Fibroblast of mammary gland (primary cell): ENCODE results near the gene MAN2B1.

Experiments
- DNase-seq: peaks from one replicate; pipeline ENCODE4 v3.0.0-alpha.2; 2010; ENCODE audit warnings: low read depth
- H3K4me3 ChIP-seq: 2 replicates; pipeline ENCODE4 v1.5.1; 2011; ENCODE audit warnings: low read depth, mild to moderate bottlenecking, low read length, moderate library complexity; ENCODE audit not compliant: control insufficient read depth
- CTCF ChIP-seq: conservative IDR thresholded peaks from 2 replicates; pipeline ENCODE4 v1.5.1; 2011; ENCODE audit warnings: low read depth, low read length, inconsistent platforms; ENCODE audit not compliant: control insufficient read depth, insufficient read depth

MAN2B1 gene

GRCh38 chr19:12676928-12677327, 10.4 kb upstream of the MAN2B1 start:
- TF ChIP-seq CTCF = no peak
- DNase-seq = no peak
- H3K4me3 ChIP-seq = no peak overlapping the region

- peak; percentile 75 for DNase-seq
- H3K4me3 ChIP-seq = no peak overlapping the region
- TF ChIP-seq CTCF = peak; percentile 84
Measured at GRCh38 chr19:12676384-12676792, 9.8 kb upstream of the MAN2B1 start.

- no peak for DNase-seq
- no peak for TF ChIP-seq CTCF
- no peak overlapping the region for H3K4me3 ChIP-seq
Measured at GRCh38 chr19:12675940-12676339, 9.4 kb upstream of the MAN2B1 start.

- no peak for DNase-seq
- H3K4me3 ChIP-seq = no peak overlapping the region
- TF ChIP-seq CTCF = no peak
Measured at GRCh38 chr19:12675399-12675798, 8.9 kb upstream of the MAN2B1 start.

GRCh38 chr19:12672744-12673143, 6.2 kb upstream of the MAN2B1 start:
- no peak for DNase-seq
- no peak for TF ChIP-seq CTCF
- H3K4me3 ChIP-seq = no peak overlapping the region

- DNase-seq = no peak
- TF ChIP-seq CTCF = no peak
- peak overlapping the region; percentile 93 for H3K4me3 ChIP-seq
Measured at GRCh38 chr19:12670159-12670928, 3.8 kb upstream of the MAN2B1 start.
